C1 segment of cervical spinal cord (tissue), 14 donors: Measurements from ENCODE around the gene HOXA3.

Source experiments
- DNase-seq, 14 donors: peaks; one replicate each; lab custom pipeline; 2025; lab: John Stamatoyannopoulos, UW

Gene HOXA3

DNA sequence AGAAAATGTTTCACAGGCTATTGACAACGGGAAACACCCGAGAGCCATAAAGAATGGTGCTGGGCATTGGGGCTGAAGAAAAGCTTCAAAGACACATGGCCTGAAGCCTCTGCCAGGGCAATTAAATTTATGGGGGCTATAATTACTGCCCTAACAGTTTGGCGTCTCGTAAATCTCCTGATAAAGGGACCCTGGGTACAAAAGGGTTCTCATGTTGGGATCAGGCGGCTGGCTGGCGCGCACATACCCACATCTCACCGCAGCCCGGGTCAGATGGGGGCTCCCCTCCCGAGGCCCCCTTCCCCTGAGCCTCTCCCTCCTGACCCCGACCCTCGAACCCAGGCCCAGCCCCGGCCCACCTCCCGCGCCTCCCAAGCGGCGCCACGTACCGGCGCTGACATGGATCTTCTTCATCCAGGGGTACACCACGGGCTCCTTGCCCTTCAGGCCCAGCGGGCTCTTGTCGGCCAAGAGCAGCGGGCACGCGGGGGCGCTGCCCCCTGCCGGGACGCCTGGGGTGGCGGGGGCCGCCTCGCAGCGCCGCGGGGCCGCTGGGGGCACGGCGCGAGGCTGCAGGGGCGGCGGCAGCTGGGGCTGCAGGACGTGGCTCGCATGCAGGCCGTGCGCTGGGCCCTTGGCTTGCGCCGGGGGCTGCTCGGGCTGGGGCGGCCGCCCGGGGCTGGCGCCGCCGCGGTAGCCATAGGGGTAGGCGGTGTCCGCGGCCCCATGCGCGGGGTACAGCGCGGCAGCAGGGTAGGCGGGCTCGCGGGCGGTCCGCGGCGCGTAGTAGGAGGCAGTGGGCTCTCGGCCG lies 22.4 kb downstream of the HOXA3 start:
- no peak for DNase-seq

DNA sequence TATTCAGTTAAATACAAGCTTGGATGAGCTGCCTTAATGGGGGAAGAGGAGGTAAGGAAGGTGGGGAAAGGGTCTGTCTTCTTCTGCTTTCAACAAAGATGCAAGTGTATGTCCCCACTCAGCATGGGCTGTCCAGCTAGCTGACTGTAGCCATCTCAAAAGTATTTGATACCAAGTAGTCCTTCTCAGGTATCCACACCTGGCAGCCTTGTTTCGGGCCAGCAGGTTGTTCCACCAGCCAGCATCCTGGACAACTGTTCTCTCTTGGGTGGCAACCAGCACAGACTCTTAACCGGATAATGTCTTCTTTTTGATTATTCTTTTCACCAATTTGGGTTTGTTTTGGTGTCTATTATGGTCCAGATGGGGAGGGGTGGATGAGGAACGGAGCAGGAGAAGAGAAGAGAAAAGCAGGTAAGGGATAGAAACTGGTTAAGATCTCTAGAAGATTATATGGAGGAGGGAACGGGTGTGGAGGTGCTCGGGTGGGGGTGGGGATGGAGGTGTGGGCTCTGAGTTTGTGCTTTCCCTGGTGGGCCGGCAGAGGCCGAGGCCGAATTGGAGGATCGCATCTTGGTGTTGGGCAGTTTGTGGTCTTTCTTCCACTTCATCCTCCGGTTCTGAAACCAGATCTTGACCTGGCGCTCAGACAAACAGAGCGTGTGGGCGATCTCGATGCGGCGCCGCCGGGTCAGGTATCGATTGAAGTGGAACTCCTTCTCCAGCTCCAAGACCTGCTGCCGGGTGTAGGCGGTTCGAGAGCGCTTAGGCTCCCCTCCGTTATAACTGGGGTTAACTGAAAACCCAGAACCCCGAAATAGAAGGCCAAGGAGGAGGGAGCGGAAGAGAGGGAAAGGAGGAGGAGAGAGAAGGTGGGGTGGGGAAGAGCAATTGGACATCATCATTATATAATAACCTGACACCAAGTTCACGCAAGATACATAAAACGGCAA lies 23.3 kb downstream of the HOXA3 start:
- no peak for DNase-seq

DNA sequence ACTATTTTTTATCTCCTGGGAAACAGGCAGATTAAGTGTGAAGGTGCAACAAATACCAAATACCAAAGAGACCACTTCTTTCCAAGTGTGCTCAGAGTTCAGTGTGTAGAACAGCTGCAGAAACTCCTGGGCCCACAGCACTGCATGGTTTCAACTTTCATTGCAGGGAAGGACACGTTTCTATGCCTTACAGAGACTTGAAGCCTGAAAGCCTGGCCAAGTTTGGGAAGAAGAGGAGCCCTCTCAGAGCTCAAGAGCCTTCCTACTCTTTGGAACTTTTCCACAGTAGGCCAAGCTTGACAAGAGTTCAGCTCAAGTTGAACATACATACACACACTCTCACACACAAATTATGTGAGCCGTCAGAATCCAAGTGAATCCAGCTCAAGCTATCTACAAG lies 24.3 kb downstream of the HOXA3 start:
- no peak for DNase-seq

- no peak for DNase-seq
These were observed 25.6 kb downstream of the HOXA3 start for GRCh38 chr7:27126596-27127327.

DNA sequence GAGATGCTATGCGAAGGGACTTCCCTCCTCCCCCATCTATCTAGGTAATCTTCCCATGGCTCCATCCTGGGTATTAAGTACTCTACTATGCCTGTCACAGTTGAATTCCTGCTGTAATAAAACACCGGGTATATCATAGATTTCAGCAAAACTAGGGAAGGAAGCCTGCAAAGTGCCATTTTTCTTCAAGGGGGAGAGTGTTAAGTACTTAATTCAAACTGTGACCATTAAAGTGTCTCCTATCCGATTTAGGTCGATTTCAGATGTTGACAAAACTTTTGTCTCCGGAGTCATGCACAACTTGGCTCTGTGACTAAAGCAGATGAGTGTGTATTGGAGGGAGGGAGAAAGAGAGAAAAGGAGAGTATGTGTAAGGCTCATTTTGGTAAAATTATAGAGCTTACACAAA lies 26.4 kb downstream of the HOXA3 start:
- no peak for DNase-seq

GRCh38 chr7:27124902-27125689 lies 27.3 kb downstream of the HOXA3 start:
- DNase-seq: no peak

GRCh38 chr7:27124096-27124901 lies 28.1 kb downstream of the HOXA3 start:
- DNase-seq: no peak

DNA sequence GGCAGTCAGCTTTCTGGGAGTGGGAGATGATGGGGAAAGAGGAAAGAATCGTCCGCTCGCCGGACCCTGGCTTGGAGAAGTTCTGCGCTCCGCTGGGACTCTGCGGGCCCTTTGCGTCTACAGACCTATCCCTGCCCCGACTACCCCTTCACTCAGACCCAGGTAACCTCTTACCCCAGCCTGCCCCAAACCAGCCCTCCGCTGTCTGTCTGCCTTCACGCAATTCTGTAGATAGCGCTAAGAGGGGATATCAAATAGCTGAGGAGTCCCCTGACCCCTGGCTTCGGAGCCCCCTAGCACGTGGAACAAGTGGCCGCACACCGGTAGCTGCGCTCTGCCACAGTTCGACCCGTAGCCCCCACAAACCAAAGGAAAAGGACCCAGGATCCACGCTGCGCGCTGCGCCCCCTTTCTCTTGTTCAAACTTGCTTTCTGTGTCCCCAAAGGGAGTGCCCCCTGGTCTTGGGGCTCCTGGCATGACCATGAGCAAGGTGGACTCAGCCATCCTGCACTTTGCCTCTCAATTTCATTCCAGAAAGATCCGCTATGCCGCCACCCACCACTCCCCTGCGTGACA lies 28.8 kb downstream of the HOXA3 start:
- DNase-seq: no peak

GRCh38 chr7:27123007-27123476 lies 29.3 kb downstream of the HOXA3 start:
- no peak for DNase-seq

GRCh38 chr7:27122077-27122910 lies 30.1 kb downstream of the HOXA3 start:
- no peak for DNase-seq

- no peak for DNase-seq
These were observed 30.7 kb downstream of the HOXA3 start for GRCh38 chr7:27121684-27122076.

DNA sequence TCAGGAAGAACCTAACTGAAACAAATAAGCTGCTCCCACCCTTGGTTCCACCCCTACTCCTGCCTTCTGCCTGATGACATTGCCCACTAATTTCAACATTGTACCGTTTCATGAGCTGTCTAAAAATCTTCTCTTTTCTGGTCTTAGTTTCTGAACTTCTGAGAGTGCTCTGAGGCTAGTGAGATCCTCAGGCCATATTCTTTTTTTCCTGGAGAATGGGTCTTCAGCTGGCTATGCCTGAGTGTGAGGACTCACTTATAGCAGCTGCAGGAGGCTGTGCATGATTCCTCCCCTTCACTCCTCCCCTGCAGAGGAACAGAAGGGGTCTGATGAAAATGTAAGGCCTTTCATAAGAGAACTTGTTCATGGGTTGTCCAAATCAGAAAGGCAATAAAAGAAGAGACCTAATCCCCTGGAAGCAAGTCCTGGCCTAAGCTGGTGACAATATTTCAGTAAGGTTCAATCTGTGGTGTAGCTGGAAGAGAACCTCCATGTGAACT lies 32.9 kb downstream of the HOXA3 start:
- DNase-seq: no peak

- no peak for DNase-seq
These were observed 33.8 kb downstream of the HOXA3 start for GRCh38 chr7:27118580-27118979.

GRCh38 chr7:27117887-27118491 lies 34.4 kb downstream of the HOXA3 start:
- no peak for DNase-seq

GRCh38 chr7:27116962-27117886 lies 35.2 kb downstream of the HOXA3 start:
- no peak for DNase-seq

DNA sequence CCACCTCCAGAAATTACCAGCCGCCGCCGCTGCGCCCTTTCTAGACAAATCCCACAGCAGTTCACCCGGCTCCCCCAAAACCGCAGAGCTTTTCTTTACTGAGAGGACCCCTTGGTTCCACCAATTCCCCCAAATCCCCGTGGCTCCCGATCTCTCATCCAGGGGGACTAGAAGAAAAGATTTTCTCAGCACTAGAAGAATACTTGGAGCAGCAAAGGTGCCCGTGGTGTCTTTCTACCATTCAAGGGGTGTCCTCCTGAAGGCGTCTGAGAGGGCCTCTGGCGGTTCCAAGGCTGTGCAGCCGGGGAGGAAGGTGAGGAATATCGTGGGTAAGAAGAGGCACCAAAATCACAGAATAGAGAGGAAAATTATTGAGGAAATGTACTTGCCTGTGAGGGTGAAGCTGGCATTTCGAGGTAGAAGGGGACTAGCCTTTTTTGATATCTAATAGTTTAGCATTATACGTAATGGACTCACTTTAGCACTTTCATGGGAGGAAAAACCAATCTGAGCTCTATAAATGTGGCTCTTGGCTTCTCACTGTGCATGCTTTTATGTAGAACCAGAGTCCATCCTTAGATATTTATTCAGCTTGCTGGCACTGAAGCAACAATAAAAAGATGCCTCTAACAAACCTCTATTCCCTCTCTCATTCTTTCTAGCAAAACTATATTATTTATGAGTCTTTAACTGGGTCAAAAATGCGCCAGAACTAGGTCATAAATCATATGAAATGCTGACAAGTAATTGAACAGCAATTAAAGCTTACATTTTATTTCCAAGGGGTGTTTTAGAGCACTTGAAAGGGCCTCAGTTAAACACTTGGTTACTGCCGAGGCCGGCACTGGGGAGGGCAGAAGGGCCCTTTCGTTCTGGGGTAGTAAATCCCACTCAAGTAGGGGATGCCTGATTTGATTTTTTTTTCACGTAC lies 36.1 kb downstream of the HOXA3 start:
- no peak for DNase-seq
